GM21526 (cell line): ENCODE results near the gene C1D.

Experiments
- ATAC-seq: cut with Tn5 transposase; IDR thresholded peaks from one replicate; pipeline ENCODE4 v1.9.1; 2021; ENCODE audit warnings: moderate library complexity; ENCODE audit not compliant: unreplicated experiment, low FRiP score

C1D gene

DNA sequence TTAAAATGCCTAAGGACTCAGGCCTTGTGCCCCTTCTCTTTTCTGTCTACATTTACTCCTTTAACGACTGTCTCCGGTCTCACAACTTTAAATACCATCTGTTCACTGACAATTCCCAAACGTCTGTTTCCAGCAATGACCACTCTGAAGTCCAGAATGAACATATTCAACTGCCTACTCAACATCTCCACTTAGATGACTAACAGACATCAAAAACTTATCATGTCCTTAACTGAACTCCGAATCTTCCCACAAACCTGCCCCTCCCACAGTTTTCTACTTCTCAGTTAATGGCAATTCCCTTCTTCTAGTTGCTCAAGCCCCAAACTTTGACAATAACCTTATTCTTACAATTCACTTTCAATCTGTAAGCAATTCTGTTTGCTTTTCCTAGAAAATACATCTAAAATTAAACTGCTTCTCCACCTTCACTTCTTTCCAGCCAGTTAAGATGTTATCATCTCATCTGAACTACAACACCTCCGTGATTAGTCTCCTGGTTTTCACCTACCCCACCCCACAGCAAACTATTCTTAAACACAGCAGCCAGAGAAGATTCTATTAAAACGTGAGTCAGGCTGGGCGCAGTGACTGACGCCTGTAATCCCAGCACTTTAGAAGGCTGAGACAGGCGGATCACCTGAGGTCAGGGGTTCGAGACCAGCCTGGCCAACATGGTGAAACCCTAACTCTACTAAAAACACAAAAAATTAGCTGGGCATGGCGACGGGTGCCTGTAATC lies 2.8 kb downstream of the C1D start:
- no peak for ATAC-seq

DNA sequence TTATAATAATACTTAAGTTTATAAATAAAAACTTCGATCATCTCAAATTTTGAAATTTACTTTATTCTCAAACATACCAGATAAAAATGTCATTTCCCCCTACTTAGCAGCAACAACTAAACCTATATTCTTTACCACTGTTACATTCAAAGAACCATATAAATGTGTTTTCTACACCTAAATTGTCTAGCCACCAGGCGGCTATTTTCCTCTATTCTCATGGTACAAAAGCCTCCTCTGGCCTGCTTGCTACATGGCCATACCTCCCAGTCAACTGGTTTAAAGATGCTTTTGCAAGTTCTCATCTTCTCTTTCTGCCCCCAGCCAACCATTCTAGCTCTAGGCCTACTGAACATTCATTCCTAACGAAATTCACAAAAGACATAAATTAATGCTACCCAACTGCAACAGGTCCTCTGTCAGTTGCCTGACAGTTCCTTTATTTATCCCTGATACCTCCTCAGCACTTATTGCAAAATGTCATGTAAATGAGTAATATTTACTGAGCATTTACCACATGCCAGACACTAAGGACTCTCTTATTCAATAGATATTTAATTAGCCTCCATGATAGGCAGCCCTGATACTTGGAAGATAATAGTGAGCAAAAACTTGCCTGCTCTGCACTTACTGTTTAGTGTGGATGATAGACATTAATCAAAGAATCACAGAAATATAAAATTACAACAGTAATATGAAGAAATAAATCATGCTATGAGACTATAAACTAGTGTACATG lies 5.0 kb downstream of the C1D start:
- ATAC-seq: no peak

DNA sequence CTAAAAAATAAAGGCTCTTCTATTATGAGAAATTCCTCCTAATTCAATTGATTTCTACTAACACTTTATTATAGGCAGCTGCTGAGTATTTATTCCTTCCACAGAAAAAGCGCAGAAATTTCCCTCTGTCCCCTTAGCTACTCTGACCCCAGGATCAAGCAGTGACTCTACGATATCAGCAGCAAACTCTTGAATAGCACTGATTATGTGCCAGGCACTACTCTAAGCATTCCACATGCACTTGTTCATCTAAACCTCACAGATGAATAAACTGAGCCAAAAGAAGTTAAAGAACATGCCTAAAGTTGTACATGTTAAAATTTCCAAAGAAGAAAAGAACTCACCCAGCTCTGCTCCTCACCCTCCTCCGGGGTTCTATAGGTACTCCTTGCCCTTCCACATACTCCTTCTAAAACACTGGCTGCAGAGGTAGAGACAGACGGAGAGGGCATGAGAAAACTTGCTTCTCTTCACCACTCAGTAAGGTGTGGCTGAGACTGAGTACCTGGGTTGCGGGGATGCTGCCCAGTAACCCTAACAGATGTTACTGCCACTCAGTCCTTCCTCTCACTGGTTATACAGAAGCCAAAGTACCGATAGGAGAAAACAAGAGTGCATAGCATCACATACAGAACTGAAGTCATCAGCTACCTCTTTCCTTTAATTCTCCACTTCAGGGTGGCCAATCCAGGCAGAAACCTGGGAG lies 9.9 kb downstream of the C1D start:
- ATAC-seq: no peak

DNA sequence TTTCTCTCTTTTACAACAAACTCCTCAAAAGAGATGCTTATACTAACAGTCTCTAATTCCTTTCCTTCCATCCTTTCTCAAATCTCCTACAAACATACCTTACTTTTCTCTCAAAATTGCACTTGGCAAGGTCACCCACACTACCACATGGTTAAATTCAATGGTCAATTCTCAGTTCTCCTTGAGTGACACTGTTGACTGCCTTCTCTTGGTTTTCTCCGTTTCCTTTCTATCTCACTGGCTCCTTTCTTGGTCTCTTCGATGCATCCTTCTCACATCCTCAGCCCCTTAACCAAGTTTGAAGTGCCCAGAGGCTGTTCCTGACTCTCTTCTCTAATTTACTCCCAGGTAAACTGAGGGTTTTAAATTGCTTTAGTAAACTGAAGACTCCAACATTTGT lies 12.5 kb downstream of the C1D start:
- ATAC-seq: no peak

DNA sequence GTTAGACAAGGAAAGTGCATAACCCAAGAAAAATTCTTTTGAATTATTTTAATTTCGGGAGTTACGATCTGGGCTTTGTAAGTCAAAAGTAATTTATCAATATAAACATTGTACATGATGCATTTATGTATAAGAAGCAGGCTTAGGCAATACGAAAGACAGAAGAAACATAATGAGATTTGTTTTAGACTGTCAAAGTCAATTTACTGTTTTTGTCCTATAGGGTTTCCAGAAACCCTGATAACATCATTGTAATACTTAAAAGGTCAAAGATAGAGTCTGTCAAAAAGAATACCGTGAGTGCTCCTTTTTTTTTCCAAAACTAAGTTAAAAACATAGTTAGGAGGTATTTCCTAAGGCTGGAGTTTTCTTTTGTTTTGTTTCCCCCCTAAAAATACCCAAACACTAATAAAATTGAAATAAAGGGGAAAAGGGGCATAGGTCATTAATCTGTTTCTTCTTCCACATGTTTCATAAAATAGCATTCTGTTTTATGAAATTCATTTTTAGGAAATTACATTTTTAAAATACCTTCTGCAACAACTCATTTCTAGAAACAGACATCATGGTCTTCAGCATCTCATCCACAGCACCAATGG lies 16.1 kb downstream of the C1D start:
- ATAC-seq: no peak

DNA sequence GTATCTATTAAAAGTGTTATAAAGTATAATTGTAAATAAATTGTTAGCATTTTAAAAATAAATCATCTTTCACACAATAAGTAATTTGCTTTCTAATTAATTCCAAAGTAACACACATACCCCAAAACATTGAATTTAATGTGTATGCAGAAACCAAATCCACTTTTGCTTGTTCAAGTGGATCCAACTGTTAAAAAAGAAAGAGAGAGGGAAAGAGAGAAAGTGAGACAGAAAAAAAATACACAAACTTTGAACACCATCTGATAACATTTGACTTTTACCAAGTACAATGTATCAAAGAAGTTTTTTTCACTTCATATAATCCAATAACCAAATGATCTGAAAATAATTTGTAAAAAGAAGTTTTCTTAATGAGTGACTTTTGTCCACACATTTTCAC lies 16.6 kb downstream of the C1D start:
- ATAC-seq: no peak

DNA sequence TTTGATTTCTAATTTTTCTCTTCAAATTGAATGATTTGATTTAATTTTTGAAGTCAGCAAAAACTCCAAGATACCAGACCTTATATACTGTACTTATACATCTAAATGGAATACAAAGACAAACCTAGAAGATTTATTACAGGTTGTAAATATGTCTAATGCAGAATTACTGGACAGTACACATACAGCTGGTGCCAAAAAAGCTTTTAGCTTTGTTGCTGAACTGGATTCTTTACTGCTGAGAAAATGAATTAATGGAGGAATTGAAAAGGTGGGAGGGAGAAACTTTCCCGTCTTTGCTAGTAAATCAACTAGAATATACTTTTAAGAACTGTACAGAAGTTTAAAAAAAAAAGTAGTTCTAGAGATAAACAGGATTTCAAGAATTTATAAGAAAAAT lies 17.5 kb downstream of the C1D start:
- ATAC-seq: no peak

DNA sequence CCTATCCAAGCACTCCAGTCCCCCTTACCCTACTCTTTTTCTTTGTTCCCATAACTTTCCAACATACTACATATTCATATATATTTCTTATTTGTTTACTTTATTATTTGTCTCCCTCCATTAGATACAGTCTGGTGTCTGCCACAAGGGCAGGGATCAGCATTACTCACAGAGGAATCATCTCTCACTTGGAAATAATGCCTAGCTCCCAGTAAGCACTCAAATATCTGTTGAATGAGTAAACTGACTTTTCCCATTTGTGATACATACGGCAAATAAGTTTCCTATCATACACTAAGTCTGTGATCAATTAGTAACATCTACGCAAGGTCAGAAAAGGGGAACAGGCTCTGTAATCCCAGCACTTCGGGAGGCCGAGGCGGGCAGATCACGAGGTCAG lies 18.7 kb downstream of the C1D start:
- ATAC-seq: no peak

DNA sequence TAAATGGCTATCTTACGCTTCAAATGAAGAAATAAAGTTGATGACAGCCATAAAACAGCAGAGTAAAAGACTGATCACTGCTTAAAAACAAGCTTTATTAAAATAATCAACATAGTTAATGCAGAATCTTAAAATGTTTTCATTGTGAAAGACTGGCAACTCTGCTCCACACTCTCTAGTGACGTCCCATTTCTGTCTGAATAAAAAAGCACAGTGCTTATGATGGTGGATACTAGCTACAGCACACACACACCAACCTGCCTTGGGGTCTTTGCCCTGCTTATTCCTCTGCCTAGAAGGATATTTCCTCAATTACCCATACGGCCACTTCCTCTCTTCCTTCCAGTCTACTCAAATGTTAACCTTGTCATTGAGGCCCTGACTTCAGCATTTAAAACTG lies 19.1 kb downstream of the C1D start:
- no peak for ATAC-seq

DNA sequence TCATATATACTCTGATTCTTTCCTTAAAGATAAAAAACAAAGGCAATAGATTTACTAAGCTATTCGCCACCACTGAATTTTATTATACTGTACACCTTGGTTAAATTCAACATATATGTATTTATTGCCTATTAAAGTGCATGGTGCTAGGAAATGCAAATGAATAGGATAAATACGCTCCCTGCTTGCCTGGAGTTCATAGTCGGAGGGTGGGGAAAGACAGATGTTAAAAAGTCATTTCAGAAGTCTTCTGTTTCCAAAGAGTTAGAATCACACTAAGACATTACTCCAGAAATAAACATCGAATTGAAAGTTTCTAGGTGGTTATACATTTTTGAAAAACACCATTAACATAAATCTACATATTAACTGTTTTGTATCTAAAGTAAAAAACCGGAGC lies 19.8 kb downstream of the C1D start:
- ATAC-seq: no peak

DNA sequence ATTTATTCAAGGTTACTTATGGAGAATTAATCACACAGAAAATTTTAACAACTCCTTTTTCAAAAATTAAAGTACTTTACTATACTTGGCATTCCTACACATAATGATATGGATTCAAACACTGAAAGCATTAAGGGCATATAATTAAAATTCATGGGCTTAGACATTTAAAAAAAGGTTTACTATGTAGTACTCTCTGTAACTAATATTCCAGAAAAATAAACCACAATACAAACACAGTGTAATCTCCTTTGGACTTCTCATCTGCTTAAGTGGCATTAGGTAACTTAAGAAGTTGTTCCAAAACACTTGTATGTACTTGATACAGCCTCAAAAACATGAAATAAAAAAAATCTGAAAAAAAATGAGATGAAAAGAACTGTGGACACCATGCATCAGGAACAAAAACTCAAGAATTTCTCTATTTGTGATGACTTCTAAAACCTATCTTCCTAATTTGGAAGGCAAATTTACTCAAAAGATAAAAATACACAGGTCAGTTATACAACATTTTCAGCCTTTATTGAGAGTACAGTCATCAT lies 21.0 kb downstream of the C1D start:
- no peak for ATAC-seq

DNA sequence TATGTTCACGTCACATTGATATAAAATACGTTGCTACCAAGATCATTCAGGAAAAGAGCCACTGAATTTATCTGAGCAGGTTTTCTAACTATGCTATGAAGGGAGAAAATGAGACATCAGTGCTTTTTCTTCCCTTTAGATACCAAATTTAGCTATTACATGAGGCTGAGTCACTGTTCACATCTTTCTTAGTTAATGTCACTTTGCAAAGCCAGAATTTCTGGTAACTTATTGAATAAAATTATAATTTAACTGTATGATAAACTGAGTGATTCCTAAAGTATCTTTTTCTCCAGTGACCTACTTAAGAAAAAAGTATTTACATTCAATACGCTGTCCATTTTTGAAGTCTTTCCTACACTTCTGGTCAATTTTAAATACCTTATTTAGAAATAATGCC lies 22.7 kb downstream of the C1D start:
- ATAC-seq: no peak

DNA sequence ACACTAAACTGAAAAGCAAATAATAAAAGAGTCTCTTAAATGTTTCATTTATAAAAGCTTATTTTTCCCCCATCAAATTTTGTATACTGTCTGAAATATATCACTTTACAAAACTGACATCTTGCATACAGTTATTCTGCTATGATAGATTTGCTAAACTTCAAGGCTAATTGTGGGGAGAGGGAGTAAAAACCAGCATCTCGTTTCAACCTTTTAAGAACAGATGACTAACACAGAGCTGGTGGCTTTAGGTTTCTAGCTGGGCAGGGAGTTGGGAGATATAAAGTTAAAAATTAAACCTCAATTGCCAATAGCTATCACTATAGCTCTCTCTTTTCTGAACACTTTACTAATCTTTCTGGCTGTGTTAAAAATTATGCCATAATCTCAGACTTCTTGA lies 23.5 kb downstream of the C1D start:
- ATAC-seq: no peak

DNA sequence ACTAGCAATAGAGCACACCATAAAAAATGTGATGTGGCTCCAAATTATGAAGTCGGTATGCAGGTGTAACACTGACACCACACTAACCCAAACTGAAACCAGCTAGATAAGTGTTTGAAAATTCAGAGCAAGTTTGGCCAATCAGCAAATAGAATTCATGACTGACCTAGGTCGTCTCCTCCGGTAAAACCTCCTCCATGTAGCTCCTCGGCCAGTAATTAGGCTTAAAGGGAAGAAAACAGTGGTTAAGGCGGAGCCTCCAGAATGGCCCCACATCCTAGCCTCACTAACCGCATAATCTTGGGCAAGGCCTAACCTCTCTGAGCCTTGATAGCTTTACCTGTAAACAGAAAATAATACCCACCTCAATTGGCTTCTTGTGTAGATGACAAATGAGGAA lies 30.1 kb downstream of the C1D start:
- no peak for ATAC-seq

DNA sequence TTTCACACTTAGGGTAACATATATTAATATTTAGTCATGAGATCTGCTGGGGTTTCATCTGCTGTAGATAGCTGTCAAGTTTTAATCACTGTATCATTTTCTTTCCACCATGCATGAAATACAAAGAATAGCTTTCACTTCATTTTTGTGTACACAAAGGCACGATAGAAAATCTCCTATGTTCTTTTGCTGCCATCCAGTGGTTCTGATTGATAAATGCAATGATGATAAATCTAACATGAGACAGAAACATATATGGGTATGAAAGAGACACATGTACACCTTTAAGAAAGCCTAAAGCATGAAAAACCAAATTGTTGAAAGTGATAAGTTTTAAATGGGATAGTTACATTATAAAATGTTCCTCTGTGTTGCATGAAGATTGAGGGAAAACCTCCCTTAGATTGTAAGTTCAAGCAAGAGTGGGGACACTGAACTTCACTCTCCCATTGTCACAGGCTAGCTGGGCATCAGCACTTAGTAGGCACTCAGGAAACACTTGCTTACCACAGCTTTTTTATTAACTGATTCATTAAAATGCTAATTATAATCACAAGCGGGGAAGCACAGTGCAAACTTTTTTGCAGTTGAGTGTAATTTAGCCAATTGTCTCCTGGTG lies 31.2 kb downstream of the C1D start:
- ATAC-seq: peak; percentile 83

DNA sequence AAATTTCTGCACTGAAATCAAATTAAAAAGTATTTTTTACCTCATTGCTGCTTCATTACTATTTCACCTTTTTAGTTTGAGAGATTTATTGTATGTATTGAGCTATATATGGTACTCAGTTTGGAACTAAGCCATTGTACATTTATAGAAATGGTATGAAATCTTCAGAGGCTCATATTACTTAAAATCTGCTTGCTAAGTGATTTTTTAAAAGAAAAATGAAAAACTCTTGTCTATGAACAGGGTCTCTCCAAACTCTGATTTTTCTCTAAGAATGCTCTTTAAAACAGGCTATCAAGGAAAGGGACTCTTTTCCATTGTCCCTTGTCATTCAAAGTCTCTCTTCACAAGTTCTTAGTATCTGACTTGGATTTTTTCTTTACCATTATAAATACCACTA lies 31.8 kb downstream of the C1D start:
- ATAC-seq: no peak

DNA sequence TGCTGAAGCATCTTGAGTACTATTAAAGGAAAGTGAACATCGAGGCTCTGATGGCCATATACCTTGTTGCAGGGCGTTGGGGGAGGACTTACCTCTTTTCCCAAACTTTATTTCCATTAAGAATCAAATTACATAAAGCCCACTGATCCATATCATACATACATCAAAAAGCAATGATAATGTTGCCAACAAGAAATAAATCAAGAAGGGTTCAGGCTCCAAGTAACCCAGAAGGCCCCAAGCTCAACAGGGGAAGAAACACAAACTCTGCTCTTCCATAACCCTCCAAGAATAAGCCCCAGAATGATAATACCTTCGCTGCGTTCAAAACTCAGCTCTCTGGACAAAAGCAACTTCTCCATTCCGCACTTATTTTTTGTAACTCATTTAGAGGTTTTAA lies 32.3 kb downstream of the C1D start:
- no peak for ATAC-seq

DNA sequence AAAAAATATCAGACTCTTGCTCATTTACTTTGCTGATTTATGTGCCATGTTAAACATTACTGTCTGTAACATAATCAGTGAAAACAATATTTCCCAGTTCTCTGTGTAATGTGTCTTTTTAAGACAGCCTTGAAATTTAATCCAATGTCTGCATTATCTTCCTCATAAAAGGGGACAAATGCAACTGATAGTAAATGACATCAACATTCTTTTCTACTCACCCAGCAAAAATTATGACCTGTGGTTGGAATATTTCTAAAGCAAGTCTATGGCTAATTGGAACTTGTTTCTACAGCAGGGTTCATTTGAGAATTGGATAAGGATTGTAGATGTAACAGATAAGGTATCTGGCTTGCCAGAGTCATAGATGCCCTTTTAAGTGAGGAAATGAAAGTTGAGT lies 34.8 kb downstream of the C1D start:
- no peak for ATAC-seq

DNA sequence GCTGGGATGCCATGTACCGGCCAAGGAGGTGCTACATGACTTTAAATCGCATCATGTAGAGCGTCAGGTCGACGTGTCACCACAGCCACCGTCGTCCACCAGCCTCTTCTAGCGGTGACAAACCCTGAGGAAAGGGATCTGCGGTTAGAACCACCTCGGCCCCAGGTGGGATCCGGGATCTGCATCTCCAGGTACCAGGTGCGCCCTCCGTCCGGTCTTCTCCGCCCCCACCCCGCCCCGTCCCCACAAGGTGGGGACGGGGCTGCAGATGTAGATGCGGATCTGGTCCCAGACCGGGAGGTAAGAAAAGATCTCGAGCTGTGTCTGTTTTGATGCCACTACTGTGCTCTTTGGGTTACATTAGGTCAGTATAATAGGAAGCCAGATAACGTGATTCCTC lies 38.4 kb downstream of the C1D start:
- no peak for ATAC-seq

DNA sequence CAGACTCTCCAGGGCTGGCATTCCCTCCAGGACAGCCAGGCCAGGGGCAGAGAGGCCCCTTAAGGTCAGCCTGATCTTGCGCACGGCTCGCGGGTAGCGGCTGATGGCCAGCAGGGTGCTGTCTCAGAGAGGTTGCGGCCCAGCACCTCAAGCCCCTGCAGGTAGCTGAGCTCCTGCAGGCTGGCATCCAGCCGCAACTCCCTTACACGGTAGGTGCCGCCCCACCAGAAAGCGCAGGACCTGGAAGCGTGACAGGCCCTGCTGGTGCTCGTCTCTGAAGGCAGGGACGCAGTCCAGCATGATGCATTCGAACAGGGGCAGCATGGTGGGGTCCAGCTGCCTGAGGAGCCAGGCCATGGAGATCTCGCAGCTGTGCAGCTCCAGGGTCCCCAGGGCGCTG lies 38.9 kb downstream of the C1D start:
- ATAC-seq: no peak

DNA sequence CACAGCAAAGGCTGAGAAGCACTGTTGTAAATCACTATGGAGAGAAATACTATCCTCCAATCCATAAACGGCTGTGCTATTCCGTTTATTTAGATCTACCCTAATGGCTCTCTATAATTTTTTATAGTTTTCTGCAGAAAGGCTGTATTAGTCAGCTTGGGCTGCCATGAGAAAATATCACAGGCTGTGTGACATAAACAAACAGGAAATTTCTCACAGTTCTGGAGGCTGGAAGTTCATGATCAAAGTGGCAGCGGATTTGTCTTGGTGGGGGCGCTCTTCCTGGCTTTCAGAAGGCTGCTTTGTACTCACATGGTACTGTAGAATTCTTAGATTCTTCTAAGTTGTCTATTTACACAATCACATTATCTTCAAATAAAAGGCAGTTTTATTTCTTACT lies 44.1 kb downstream of the C1D start:
- ATAC-seq: no peak
